GM18526 (cell line): Measurements from ENCODE around the gene CD70.

Experiments used
- POLR2A ChIP-seq: IDR thresholded peaks from 3 replicates; pipeline ENCODE4 v1.6.1; 2011; ENCODE audit not compliant: insufficient read length; ENCODE audit errors: extremely low read depth

The CD70 gene

GRCh38 chr19:6589711-6590257 lies 1.2 kb downstream of the CD70 start:
- peak; percentile 15 for TF ChIP-seq POLR2A

GRCh38 chr19:6588508-6589345 lies 2.2 kb downstream of the CD70 start:
- TF ChIP-seq POLR2A, result no peak

GRCh38 chr19:6587998-6588507 lies 2.9 kb downstream of the CD70 start:
- no peak for TF ChIP-seq POLR2A

DNA sequence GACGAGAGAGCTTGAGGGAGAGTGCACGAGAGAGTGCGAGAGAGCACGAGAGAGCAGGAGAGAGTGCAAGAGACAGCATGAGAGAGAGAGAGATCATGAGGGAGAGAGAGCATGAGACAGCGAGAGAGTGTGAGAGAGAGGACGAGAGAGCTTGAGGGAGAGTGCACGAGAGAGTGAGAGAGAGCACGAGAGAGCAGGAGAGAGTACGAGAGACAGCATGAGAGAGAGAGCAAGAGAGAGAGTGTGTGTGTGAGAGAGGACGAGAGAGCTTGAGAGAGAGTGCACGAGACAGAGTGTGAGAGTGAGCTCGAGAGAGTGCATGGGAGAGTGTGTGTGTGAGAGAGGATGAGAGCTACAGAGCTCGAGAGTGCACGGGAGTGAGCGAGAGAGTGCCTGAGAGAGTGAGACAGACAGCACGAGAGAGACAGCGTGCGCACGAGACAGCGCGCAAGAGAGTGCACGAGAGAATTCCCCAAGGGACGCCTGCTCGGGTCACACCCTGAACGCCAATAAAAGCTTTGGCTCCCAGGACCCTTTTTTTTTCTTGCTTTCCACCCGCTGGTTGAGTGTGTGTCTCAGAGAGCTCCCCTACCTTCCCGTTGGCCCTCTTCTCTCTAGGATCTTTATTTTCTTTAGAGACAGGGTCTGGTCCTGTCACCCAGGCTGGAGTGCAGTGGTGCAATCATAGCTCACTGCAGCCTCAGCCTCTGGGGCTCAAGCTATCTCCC lies 3.7 kb downstream of the CD70 start:
- peak; percentile 20 for TF ChIP-seq POLR2A

- TF ChIP-seq POLR2A, result no peak
Measured at GRCh38 chr19:6586726-6587092, 4.2 kb downstream of the CD70 start.

DNA sequence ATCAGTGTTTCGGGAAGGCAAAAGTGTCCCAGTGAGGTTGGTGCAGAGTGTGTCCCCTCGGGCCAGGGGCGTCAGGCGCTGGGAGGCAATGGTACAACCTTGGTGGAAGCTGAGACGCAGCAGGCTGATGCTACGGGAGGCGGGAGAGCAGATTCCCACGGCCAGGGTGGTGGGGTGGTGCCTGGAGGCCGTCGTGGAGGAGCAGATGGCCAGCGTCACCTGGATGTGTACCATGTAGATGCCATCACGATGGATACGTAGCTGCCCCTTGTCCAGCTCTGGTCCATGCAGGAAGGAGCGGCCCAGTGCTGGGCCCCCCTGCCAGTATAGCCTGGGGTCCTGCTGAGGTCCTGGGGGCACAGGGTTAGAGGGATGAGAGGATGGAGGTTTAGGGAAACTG lies 4.9 kb downstream of the CD70 start:
- no peak for TF ChIP-seq POLR2A

- TF ChIP-seq POLR2A, result peak; percentile 19
Measured at GRCh38 chr19:6580313-6580712, 10.6 kb downstream of the CD70 start.

GRCh38 chr19:6579450-6580178 lies 11.3 kb downstream of the CD70 start:
- no peak for TF ChIP-seq POLR2A

GRCh38 chr19:6577476-6578125 lies 13.3 kb downstream of the CD70 start:
- no peak for TF ChIP-seq POLR2A

GRCh38 chr19:6576869-6577475 lies 14.0 kb downstream of the CD70 start:
- no peak for TF ChIP-seq POLR2A

GRCh38 chr19:6573350-6573749 lies 17.6 kb downstream of the CD70 start:
- TF ChIP-seq POLR2A, result no peak

DNA sequence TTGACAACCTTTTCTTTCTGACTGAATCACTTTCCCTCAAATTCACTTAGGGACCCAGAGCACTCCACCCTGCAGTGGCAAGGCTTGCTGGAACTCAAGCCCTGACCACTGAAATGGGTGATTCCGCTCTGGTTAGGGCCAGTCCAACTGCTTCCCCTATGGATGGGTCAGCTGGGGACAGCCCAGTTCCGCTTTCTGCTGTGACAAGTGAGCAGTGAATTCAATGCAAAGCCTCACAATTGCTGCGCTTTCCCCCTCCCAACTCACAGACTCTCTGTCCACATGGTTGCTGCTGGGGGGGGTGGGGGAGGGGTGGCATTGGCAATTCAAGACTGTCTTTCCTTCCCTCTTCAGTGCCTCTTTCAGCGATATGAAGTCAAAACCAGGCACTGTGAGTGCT lies 18.7 kb downstream of the CD70 start:
- no peak for TF ChIP-seq POLR2A

- TF ChIP-seq POLR2A, result no peak
Measured at GRCh38 chr19:6571167-6571566, 19.8 kb downstream of the CD70 start.

DNA sequence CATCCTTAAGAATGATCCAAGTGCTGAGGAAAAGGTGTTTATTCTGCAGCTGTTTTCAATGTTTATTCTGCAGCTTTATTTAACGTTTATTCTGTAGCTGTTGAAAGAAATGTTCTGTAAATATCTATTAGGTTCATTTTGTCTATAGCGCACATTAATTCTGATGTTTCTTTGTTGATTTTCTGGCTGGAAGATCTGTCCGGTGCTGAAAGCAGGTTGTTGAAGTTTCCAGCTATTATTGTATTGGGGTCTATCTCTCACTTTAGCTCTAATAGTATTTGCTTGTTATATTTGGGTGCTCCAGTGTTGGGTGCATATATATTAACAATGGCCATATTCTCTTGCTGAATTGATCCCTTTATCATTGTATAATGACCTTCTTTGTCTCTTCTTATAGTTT lies 20.2 kb downstream of the CD70 start:
- no peak for TF ChIP-seq POLR2A

DNA sequence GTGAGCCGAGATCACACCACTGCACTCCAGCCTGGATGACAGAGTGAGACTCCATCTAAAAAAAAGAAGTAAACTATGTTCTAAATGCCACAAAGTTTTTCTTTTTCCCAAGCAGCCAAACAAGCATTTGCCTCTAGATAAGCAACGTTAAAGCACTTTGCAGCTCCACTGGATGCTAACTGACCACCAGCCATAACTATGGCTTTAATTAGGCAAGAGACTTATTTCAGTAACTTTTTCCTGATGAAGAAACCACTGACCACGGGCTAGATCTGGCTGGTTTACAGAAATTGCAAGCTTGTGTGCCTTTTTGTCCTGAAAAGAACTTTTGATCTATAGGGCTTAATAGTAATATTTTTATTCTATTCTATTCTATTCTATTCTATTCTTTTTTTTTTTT lies 22.1 kb downstream of the CD70 start:
- no peak for TF ChIP-seq POLR2A

DNA sequence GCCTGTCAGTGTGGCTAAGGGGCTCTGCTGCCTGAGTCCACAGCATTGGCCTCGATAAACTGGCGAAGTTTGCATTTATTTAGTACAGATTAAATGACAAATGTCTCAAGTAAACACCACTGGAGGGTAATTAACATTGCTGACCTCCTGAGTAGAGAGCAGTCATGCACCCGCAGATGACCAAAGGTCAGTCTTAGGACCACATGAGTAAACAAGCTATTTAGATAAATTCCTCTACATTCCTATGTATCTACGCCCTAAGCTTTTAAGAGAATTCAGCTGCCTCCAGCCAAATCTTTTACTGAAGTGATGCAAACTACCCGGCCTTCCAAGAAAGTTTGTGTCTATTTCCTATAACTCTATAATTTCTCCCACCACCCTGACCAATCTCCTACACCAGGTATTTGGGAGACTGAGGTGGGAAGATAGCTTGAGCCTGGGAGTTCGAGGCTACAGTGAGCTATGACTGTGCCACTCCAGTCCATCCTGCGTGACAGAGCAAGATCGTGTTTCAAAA lies 22.9 kb downstream of the CD70 start:
- TF ChIP-seq POLR2A, result no peak
